Measurements from ENCODE around the gene NRM.

DNA sequence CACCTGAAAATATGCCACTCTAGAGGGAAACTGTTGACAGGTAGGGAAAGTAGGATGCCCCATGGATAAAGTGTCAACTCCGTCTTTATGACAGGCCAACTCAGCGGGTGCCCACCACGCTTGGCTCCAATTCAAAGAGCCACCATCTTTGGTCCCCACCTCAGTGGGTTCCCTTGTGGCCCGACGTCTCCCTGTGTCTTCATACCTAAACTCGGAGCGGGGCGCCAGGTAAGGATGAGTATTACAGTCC, 26.0 kb upstream of the NRM start:
- TF ChIP-seq, protein P1, sequence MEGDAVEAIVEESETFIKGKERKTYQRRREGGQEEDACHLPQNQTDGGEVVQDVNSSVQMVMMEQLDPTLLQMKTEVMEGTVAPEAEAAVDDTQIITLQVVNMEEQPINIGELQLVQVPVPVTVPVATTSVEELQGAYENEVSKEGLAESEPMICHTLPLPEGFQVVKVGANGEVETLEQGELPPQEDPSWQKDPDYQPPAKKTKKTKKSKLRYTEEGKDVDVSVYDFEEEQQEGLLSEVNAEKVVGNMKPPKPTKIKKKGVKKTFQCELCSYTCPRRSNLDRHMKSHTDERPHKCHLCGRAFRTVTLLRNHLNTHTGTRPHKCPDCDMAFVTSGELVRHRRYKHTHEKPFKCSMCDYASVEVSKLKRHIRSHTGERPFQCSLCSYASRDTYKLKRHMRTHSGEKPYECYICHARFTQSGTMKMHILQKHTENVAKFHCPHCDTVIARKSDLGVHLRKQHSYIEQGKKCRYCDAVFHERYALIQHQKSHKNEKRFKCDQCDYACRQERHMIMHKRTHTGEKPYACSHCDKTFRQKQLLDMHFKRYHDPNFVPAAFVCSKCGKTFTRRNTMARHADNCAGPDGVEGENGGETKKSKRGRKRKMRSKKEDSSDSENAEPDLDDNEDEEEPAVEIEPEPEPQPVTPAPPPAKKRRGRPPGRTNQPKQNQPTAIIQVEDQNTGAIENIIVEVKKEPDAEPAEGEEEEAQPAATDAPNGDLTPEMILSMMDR (IDR thresholded peaks at IDR 0.05; ENCODE audit: low read length) = no peak
- no peak for TF ChIP-seq EZH2 (IDR thresholded peaks at IDR 0.05; ENCODE audit: borderline replicate concordance, low read length)
